ENCODE data around the gene ZSCAN31.
"Not testable (repeated sequence)": the region's sequence is repeated elsewhere in the genome, so short reads cannot be mapped to it uniquely, and the experiment has no call there.

Gene ZSCAN31

GRCh38 chr6:28322661-28323060 lies 13.3 kb downstream of the ZSCAN31 start:
- no peak for DNase-seq (ENCODE audit: low spot score)
- Histone ChIP-seq H3K27ac (no peak overlapping the region), H3K4me3 (no peak overlapping the region)
- TF ChIP-seq, protein P1, sequence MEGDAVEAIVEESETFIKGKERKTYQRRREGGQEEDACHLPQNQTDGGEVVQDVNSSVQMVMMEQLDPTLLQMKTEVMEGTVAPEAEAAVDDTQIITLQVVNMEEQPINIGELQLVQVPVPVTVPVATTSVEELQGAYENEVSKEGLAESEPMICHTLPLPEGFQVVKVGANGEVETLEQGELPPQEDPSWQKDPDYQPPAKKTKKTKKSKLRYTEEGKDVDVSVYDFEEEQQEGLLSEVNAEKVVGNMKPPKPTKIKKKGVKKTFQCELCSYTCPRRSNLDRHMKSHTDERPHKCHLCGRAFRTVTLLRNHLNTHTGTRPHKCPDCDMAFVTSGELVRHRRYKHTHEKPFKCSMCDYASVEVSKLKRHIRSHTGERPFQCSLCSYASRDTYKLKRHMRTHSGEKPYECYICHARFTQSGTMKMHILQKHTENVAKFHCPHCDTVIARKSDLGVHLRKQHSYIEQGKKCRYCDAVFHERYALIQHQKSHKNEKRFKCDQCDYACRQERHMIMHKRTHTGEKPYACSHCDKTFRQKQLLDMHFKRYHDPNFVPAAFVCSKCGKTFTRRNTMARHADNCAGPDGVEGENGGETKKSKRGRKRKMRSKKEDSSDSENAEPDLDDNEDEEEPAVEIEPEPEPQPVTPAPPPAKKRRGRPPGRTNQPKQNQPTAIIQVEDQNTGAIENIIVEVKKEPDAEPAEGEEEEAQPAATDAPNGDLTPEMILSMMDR (IDR thresholded peaks at IDR 0.05) = no peak

GRCh38 chr6:28317866-28318265 lies 18.1 kb downstream of the ZSCAN31 start:
- H3K4me3 ChIP-seq, H3K27ac ChIP-seq: not testable (repeated sequence)

GRCh38 chr6:28315628-28316027 lies 20.3 kb downstream of the ZSCAN31 start:
- Histone ChIP-seq H3K4me3 (no peak overlapping the region), H3K27ac (no peak overlapping the region)
- TF ChIP-seq, protein P1 (IDR thresholded peaks at IDR 0.05) = no peak
- DNase-seq (ENCODE audit: low spot score) = no peak

More at GRCh38 chr6:28317866-28318265, 18.1 kb downstream of the ZSCAN31 start:
- DNase-seq (ENCODE audit: low spot score) = not testable (repeated sequence)

DNA sequence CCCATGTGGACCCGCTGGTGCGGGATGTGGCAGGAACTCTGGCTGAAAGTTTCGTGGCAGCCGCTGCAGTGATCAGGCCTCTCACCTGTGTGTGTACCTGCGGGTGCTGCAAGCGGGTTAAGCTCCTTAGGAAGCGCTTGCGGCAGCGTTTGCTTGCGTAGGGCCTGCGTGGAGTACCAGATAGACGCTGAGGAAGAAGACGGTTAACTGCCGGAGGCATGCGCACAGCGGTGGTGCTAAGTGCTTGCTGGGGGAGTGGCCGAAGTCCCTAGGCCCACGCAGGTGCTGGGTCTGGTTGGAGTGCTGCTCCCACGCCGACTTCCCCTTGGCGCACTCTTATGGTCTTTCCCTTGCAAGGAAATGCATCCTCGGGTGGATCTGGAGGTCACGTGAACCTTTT lies 23.0 kb downstream of the ZSCAN31 start:
- Histone ChIP-seq H3K27ac (no peak overlapping the region), H3K4me3 (no peak overlapping the region)
- TF ChIP-seq, protein P1 (IDR thresholded peaks at IDR 0.05) = no peak
- DNase-seq (ENCODE audit: low spot score) = no peak

DNA sequence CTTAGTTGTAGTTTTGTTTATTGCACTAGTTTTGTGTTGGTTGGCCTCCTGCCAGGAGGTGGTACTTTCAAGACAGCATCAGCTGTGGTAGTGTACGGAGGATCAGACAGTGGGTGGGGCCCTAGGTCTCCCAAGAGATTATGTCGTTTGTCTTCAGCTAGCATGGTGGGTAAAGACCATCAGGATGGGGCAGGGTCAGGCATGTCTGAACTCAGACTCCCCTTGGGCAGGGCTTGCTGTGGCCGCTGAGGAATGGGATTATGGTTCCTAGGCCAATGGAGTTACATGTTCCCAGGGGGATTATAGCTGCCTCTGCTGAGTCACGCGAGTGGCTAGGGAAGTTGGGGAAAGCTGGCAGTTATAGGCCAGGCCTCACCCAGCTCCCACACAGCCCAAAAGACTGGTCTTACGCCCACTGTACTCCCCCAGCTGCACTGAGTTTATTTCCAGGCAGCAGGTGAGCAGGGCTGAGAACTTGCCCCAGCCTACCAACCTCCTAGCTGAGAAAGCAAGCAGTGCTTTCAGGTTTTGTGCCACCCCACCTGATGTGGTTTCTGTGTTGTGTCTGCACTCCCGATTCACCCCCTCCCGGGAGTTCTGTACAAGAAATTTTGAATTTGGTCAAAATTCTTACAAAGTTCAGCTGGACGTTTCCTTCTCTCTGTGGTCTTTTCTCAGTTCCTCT lies 24.7 kb downstream of the ZSCAN31 start:
- no peak for DNase-seq (ENCODE audit: low spot score)
- TF ChIP-seq, protein P1 (IDR thresholded peaks at IDR 0.05) = no peak
- Histone ChIP-seq H3K27ac (no peak overlapping the region), H3K4me3 (no peak overlapping the region)

GRCh38 chr6:28306363-28306762 lies 29.6 kb downstream of the ZSCAN31 start:
- H3K27ac ChIP-seq; H3K4me3 ChIP-seq; DNase-seq (ENCODE audit: low spot score): not testable (repeated sequence)

DNA sequence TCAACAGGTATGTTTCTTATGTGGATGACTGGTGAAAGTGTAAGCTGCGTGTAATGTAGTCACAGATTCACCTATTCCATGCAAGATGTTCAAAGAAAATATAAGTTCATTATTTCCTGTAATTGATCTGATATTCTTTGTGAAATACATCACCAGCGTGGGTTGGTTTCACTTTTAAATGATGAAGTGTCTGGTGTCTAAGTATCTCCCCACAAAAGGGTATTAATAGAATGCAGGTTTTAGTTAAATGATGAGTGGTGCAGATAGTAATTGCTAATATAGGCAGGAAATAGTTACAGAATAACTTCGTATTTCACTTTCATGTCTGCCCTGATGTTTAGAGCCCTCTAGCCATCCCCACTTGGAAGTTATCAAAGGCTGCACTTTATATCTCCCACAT lies 32.4 kb downstream of the ZSCAN31 start:
- Histone ChIP-seq H3K4me3 (no peak overlapping the region), H3K27ac (no peak overlapping the region)
- TF ChIP-seq, protein P1 (IDR thresholded peaks at IDR 0.05) = no peak
- no peak for DNase-seq (ENCODE audit: low spot score)

DNA sequence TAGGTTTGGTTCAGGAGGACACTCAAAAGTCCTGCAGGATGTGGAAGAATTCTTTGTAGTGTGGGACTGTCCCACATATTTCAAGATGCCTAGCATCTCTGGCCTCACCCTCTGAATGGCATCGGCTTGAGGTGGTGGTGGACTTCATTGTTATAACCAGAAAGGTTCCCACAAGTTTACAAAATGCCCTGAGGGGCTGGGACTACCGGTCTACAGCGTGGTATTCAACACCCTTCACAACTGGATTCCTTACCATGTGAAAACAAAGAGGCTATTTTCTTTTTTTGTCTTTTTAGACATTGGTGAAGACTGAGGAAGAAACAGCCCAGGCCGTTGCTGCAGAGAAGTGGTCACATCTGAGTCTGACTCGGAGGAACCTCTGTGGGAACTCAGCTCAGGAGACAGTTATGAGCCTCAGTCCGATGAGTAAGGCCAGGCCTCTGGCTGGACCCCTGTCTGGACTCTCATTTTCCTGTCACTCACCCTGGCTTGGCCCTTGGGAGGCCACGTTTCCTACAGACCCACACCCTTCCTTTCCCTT lies 39.4 kb downstream of the ZSCAN31 start:
- H3K4me3 ChIP-seq = no peak overlapping the region
- TF ChIP-seq, protein P1 (IDR thresholded peaks at IDR 0.05) = no peak
- no peak for DNase-seq (ENCODE audit: low spot score)
- no peak overlapping the region for H3K27ac ChIP-seq

Measured in coronary artery (tissue), 2 donors.